Measurements from ENCODE around the gene OSBPL8.

DNA sequence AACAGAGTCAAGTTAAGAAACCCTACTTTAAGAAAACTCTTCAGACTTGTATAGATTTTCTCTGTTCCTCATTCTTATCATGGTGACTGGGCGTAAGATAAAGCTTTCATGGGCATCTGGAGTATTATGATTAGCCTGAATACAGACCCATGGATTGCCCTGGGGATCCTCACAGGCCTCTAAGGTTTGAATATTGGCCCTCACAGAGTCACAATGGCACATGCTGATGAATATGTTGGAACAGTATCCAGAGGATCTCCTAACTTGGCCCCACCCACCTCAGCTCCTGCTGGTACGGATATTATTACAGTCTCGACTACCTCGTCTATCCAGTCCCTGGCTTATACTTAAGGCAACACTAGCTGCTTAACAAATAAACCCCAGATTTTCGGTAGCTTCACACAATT, 8.1 kb downstream of the OSBPL8 start:
- TF ChIP-seq, protein P1, sequence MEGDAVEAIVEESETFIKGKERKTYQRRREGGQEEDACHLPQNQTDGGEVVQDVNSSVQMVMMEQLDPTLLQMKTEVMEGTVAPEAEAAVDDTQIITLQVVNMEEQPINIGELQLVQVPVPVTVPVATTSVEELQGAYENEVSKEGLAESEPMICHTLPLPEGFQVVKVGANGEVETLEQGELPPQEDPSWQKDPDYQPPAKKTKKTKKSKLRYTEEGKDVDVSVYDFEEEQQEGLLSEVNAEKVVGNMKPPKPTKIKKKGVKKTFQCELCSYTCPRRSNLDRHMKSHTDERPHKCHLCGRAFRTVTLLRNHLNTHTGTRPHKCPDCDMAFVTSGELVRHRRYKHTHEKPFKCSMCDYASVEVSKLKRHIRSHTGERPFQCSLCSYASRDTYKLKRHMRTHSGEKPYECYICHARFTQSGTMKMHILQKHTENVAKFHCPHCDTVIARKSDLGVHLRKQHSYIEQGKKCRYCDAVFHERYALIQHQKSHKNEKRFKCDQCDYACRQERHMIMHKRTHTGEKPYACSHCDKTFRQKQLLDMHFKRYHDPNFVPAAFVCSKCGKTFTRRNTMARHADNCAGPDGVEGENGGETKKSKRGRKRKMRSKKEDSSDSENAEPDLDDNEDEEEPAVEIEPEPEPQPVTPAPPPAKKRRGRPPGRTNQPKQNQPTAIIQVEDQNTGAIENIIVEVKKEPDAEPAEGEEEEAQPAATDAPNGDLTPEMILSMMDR (IDR thresholded peaks at IDR 0.05) = no peak
- TF ChIP-seq POLR2A (IDR thresholded peaks at IDR 0.05) = no peak

All from lower leg skin (tissue), 3 donors.